Stomach smooth muscle (tissue), 2 donors: ENCODE measurements around the gene BMPER.
A peak's percentile ranks its signal among the peaks of the same experiment; 100 is the strongest.

Experiments used
- H3K27ac ChIP-seq: one replicate; pipeline ENCODE4 v1.7.0; 2013; ENCODE audit warnings: mild to moderate bottlenecking, low read length, inconsistent platforms
- H3K27me3 ChIP-seq, 2 donors: one replicate each; pipeline ENCODE4 v1.7.0; 2013; ENCODE audit warnings: low read length in 2 of 2; ENCODE audit not compliant: insufficient read depth in 2 of 2, control insufficient read depth in 1 of 2
- H3K36me3 ChIP-seq, 2 donors: one replicate each; pipeline ENCODE4 v1.7.0; 2013; ENCODE audit warnings: low read length in 2 of 2; ENCODE audit not compliant: control insufficient read depth in 2 of 2, insufficient read depth in 2 of 2
- H3K4me1 ChIP-seq: one replicate; pipeline ENCODE4 v1.7.0; 2013; ENCODE audit warnings: low read length; ENCODE audit not compliant: control insufficient read depth, insufficient read depth
- H3K4me3 ChIP-seq, 2 donors: one replicate each; pipeline ENCODE4 v1.7.0; 2013; ENCODE audit warnings: low read length in 2 of 2
- H3K9ac ChIP-seq, 2 donors: one replicate each; pipeline ENCODE4 v1.7.0; 2013; ENCODE audit warnings: low read length in 2 of 2, mild to moderate bottlenecking in 1 of 2
- H3K9me3 ChIP-seq, 2 donors: one replicate each; pipeline ENCODE4 v1.7.0; 2013; ENCODE audit warnings: low read length in 2 of 2; ENCODE audit not compliant: control insufficient read depth in 2 of 2
- donor health status: healthy.
- donor health status: Pancreatic carcinoma.

The BMPER gene

GRCh38 chr7:34155220-34155908 is 250.0 kb downstream of the BMPER start:
- no peak overlapping the region for H3K27ac ChIP-seq

GRCh38 chr7:34156336-34156735 is 251.0 kb downstream of the BMPER start:
- no peaks in the 10 kb centered on the region for H3K9me3 ChIP-seq
- H3K4me3 ChIP-seq = no peak overlapping the region
- H3K36me3 ChIP-seq = no peaks in the 10 kb centered on the region
- H3K27ac ChIP-seq = no peak overlapping the region
- peaks cover 25% of the 10 kb centered on the region for H3K4me1 ChIP-seq
- H3K9ac ChIP-seq = no peak overlapping the region
- H3K27me3 ChIP-seq = no peaks in the 10 kb centered on the region

More at GRCh38 chr7:34155220-34155908, 250.0 kb downstream of the BMPER start:
- no peaks in the 10 kb centered on the region for H3K36me3 ChIP-seq
- H3K27me3 ChIP-seq = no peaks in the 10 kb centered on the region
- no peak overlapping the region for H3K9ac ChIP-seq
- no peak overlapping the region for H3K4me3 ChIP-seq
- peaks cover 22% of the 10 kb centered on the region for H3K4me1 ChIP-seq
- no peaks in the 10 kb centered on the region for H3K9me3 ChIP-seq

GRCh38 chr7:34157137-34157536 is 251.8 kb downstream of the BMPER start:
- Histone ChIP-seq H3K4me3 (no peak overlapping the region), H3K27ac (no peak overlapping the region), H3K27me3 (no peaks in the 10 kb centered on the region)

DNA sequence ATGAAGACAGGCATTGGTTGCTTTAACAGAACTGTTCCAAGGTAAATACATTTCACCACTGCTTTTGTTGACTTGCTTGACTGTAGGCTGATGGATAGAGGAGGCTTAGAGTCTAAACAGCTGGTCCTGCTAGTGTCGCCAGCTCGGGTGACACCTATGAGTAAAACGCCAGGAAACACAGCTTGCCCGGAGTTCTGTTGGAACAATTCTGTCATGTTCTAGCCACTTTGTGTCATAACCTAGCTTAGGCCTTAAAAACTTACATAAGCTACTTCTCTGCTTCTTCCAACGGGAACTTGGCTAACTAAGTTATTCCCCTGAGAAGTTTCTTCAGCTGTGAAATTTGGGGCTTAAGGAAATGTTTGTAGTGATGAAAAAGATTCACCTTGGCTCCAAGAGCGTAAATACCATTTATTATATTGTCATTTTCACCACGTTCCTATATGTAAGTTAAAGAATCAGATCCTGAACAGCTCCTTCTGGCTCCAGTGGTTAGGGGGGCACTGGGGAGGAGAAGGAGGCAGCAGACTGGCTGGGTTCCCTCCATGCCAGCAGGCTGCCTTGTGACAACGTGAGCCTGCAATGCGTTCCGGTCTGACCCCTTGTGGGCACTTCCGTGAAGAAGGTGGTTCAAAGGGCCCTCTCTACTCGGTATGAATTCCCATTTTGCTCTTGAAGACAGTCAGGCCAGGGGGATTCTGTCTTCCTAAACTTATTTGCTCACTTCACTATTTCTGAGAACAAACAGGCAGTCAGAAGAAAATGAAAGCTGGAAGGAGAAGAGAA is 253.2 kb downstream of the BMPER start:
- Histone ChIP-seq H3K4me3 (no peak overlapping the region), H3K27ac (peak overlapping the region; percentile 6), H3K36me3 (no peaks in the 10 kb centered on the region), H3K4me1 (peaks cover 25% of the 10 kb centered on the region), H3K9ac (no peak overlapping the region), H3K27me3 (no peaks in the 10 kb centered on the region), H3K9me3 (no peaks in the 10 kb centered on the region)

More at GRCh38 chr7:34157137-34157536, 251.8 kb downstream of the BMPER start:
- no peaks in the 10 kb centered on the region for H3K9me3 ChIP-seq
- peaks cover 25% of the 10 kb centered on the region for H3K4me1 ChIP-seq
- no peaks in the 10 kb centered on the region for H3K36me3 ChIP-seq
- H3K9ac ChIP-seq = no peak overlapping the region

- H3K36me3 ChIP-seq = no peaks in the 10 kb centered on the region
- no peak overlapping the region for H3K4me3 ChIP-seq
- H3K4me1 ChIP-seq = peaks cover 20% of the 10 kb centered on the region
- H3K9me3 ChIP-seq = no peaks in the 10 kb centered on the region
- no peak overlapping the region for H3K27ac ChIP-seq
- H3K9ac ChIP-seq = no peak overlapping the region
- H3K27me3 ChIP-seq = no peaks in the 10 kb centered on the region
Observed at GRCh38 chr7:34160261-34160752, 255.0 kb downstream of the BMPER start.

- no peak overlapping the region for H3K4me3 ChIP-seq
- H3K27me3 ChIP-seq = no peaks in the 10 kb centered on the region
- no peak overlapping the region for H3K27ac ChIP-seq
- no peaks in the 10 kb centered on the region for H3K9me3 ChIP-seq
- no peaks in the 10 kb centered on the region for H3K36me3 ChIP-seq
- H3K4me1 ChIP-seq = peaks cover 18% of the 10 kb centered on the region
- H3K9ac ChIP-seq = no peak overlapping the region
Observed at GRCh38 chr7:34162027-34162565, 256.8 kb downstream of the BMPER start.

- peaks cover 13% of the 10 kb centered on the region for H3K4me1 ChIP-seq
- no peaks in the 10 kb centered on the region for H3K36me3 ChIP-seq
- H3K9ac ChIP-seq = no peak overlapping the region
- H3K4me3 ChIP-seq = no peak overlapping the region
- no peak overlapping the region for H3K27ac ChIP-seq
- no peaks in the 10 kb centered on the region for H3K27me3 ChIP-seq
- no peaks in the 10 kb centered on the region for H3K9me3 ChIP-seq
Observed at GRCh38 chr7:34162677-34163076, 257.3 kb downstream of the BMPER start.

DNA sequence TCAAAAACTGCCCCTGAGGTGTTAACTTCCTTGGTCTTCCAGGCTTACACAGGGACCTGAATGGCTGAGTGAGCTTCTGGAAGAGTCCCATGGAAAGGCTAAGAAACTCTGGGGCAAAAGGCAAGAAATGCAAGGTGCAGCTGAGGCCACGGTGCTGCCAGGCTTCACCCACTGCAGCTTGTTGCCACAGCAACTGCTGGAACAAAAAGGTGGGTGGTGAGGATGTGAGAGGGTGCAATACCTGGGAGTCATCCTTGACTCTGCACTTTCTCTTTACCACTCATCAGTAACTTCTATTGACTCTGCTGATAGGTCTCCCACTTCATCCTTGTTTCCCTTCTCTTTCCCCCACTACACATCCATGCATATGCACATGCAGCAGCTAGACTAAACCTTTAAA is 258.6 kb downstream of the BMPER start:
- Histone ChIP-seq H3K4me1 (peaks cover 3% of the 10 kb centered on the region), H3K27me3 (no peaks in the 10 kb centered on the region), H3K9me3 (no peaks in the 10 kb centered on the region), H3K9ac (no peak overlapping the region), H3K27ac (no peak overlapping the region), H3K4me3 (no peak overlapping the region), H3K36me3 (no peaks in the 10 kb centered on the region)

DNA sequence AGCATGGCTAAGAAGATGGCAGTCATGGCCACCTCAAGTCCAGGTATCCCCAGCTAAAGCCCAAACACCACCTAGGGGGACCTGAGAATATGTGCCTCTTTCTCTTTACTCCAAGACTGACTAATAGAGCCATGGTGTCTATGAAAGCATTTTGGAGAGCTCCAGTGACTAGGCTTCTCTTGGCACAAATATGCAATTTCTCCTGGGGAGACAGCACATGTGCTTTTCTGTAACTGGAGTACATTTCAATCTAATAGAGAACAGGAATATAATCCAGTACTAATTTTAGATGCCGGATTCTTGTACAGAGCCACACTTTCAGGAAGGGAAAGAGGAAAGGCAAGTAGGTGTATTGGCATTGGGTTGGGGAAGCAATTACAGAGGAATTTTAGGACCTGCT is 260.1 kb downstream of the BMPER start:
- Histone ChIP-seq H3K4me1 (peaks cover 2% of the 10 kb centered on the region), H3K36me3 (no peaks in the 10 kb centered on the region), H3K27me3 (no peaks in the 10 kb centered on the region), H3K9me3 (no peaks in the 10 kb centered on the region), H3K4me3 (no peak overlapping the region), H3K27ac (no peak overlapping the region), H3K9ac (no peak overlapping the region)

GRCh38 chr7:34165927-34166550 is 260.7 kb downstream of the BMPER start:
- Histone ChIP-seq H3K36me3 (no peaks in the 10 kb centered on the region), H3K4me3 (no peak overlapping the region), H3K9me3 (no peaks in the 10 kb centered on the region), H3K27me3 (no peaks in the 10 kb centered on the region), H3K27ac (no peak overlapping the region), H3K4me1 (no peaks in the 10 kb centered on the region), H3K9ac (no peak overlapping the region)
